Neutrophil (primary cell): ENCODE measurements around the gene KCNC4.

Experiments used
- H3K27ac ChIP-seq: fragments of 200-600 bp; sonication (generic); 2 replicates; pipeline ENCODE4 v1.5.1; 2016; ENCODE audit warnings: mild to moderate bottlenecking, moderate library complexity
- H3K27me3 ChIP-seq: fragments of 200-600 bp; sonication (generic); 2 replicates; pipeline ENCODE4 v1.6.0; 2016; ENCODE audit warnings: mild to moderate bottlenecking
- H3K36me3 ChIP-seq: fragments of 200-600 bp; sonication (generic); 2 replicates; pipeline ENCODE4 v1.5.1; 2017
- H3K4me1 ChIP-seq, 2 experiments: fragments of 200-600 bp in 1 of 2; sonication (generic) in 1 of 2; 1 replicate in 1 of 2; 2 replicates in 1 of 2; pipeline versions ENCODE4 v1.5.1 to v1.6.1; 2013 to 2016; ENCODE audit warnings: low read depth in 1 of 2, low read length in 1 of 2, mild to moderate bottlenecking in 1 of 2, moderate library complexity in 1 of 2; ENCODE audit not compliant: control insufficient read depth in 1 of 2, insufficient read depth in 1 of 2
- H3K4me3 ChIP-seq, 2 experiments: fragments of 200-600 bp in 1 of 2; sonication (generic) in 1 of 2; 1 replicate in 1 of 2; 2 replicates in 1 of 2; pipeline ENCODE4 v1.5.1; 2013 to 2016; ENCODE audit warnings: low read depth in 1 of 2, low read length in 1 of 2, mild to moderate bottlenecking in 1 of 2, moderate library complexity in 1 of 2
- H3K9me3 ChIP-seq: fragments of 200-600 bp; sonication (generic); 2 replicates; pipeline ENCODE4 v1.5.1; 2016
- CTCF ChIP-seq: fragments of 200-600 bp; sonication (generic); IDR thresholded peaks from 2 replicates; pipeline ENCODE4 v1.5.1; 2016; ENCODE audit warnings: antibody characterized with exemption

The KCNC4 gene

GRCh38 chr1:110224240-110224995, 14.3 kb downstream of the KCNC4 start:
- no peak overlapping the region for H3K4me3 ChIP-seq
- no peaks in the 10 kb centered on the region for H3K27me3 ChIP-seq
- peaks cover 5 to 7% of the 10 kb centered on the region in 2 experiments for H3K4me1 ChIP-seq
- TF ChIP-seq CTCF = no peak
- H3K9me3 ChIP-seq = no peaks in the 10 kb centered on the region
- no peak overlapping the region for H3K27ac ChIP-seq
- H3K36me3 ChIP-seq = peaks cover 9% of the 10 kb centered on the region

GRCh38 chr1:110225212-110225611, 15.1 kb downstream of the KCNC4 start:
- Histone ChIP-seq H3K4me1 (peaks cover 12 to 15% of the 10 kb centered on the region in 2 experiments), H3K9me3 (no peaks in the 10 kb centered on the region), H3K27me3 (no peaks in the 10 kb centered on the region), H3K36me3 (peaks cover 9% of the 10 kb centered on the region), H3K4me3 (no peak overlapping the region), H3K27ac (no peak overlapping the region)
- TF ChIP-seq CTCF = no peak

- H3K27ac ChIP-seq = no peak overlapping the region
- H3K9me3 ChIP-seq = no peaks in the 10 kb centered on the region
- H3K4me3 ChIP-seq = no peak overlapping the region
- TF ChIP-seq CTCF = no peak
- no peaks in the 10 kb centered on the region for H3K27me3 ChIP-seq
- H3K4me1 ChIP-seq = peaks cover 19 to 22% of the 10 kb centered on the region in 2 experiments
- H3K36me3 ChIP-seq = peaks cover 9% of the 10 kb centered on the region
Measured at GRCh38 chr1:110225756-110226404, 15.8 kb downstream of the KCNC4 start.

GRCh38 chr1:110227774-110228173, 17.7 kb downstream of the KCNC4 start:
- peaks cover 22 to 37% of the 10 kb centered on the region in 2 experiments for H3K4me1 ChIP-seq
- no peak overlapping the region for H3K4me3 ChIP-seq
- H3K27me3 ChIP-seq = no peaks in the 10 kb centered on the region
- no peak for TF ChIP-seq CTCF
- no peaks in the 10 kb centered on the region for H3K9me3 ChIP-seq
- peaks cover 9% of the 10 kb centered on the region for H3K36me3 ChIP-seq
- H3K27ac ChIP-seq = no peak overlapping the region

- H3K4me3 ChIP-seq = no peak overlapping the region
- H3K27ac ChIP-seq = no peak overlapping the region
- H3K27me3 ChIP-seq = no peaks in the 10 kb centered on the region
- H3K36me3 ChIP-seq = peaks cover 5% of the 10 kb centered on the region
- H3K9me3 ChIP-seq = no peaks in the 10 kb centered on the region
- peaks cover 28 to 43% of the 10 kb centered on the region in 2 experiments for H3K4me1 ChIP-seq
- TF ChIP-seq CTCF = no peak
Measured at GRCh38 chr1:110228381-110228780, 18.3 kb downstream of the KCNC4 start.
